MM.1S (cell line): Measurements from ENCODE around the gene KMT2E.

Experiments used
- DNase-seq: peaks from one replicate; pipeline ENCODE4 v3.0.0-alpha.2; 2015
- H2AFZ ChIP-seq: fragments of 300-600 bp; sonication (generic); 2 replicates; pipeline ENCODE4 v1.6.0; 2016; ENCODE audit warnings: antibody characterized with exemption, low read length
- H3F3A ChIP-seq: fragments of 300-600 bp; sonication (generic); 2 replicates; pipeline ENCODE4 v1.6.1; 2016; ENCODE audit warnings: mild to moderate bottlenecking, antibody characterized with exemption, low read length, moderate library complexity, mixed read lengths; ENCODE audit not compliant: insufficient read depth
- H3K27ac ChIP-seq: fragments of 300-600 bp; sonication (generic); 2 replicates; pipeline ENCODE4 v1.5.1; 2016; ENCODE audit warnings: mild to moderate bottlenecking, low read length
- H3K27me3 ChIP-seq: fragments of 300-600 bp; sonication (generic); replicated peaks from 2 replicates; pipeline ENCODE4 v1.6.0; 2016; ENCODE audit warnings: low read length; ENCODE audit not compliant: insufficient read depth
- H3K36me3 ChIP-seq: fragments of 300-600 bp; sonication (generic); replicated peaks from 2 replicates; pipeline ENCODE4 v1.6.1; 2016; ENCODE audit warnings: mild to moderate bottlenecking, low read length, mixed read lengths; ENCODE audit not compliant: insufficient read depth
- H3K4me1 ChIP-seq: fragments of 300-600 bp; sonication (generic); 2 replicates; pipeline ENCODE4 v1.6.1; 2016; ENCODE audit warnings: low read length, mixed read lengths
- H3K4me2 ChIP-seq: fragments of 300-600 bp; sonication (generic); 2 replicates; pipeline ENCODE4 v1.6.0; 2016; ENCODE audit warnings: low read depth, low read length
- H3K4me3 ChIP-seq: fragments of 300-600 bp; sonication (generic); 2 replicates; pipeline ENCODE4 v1.5.1; 2016; ENCODE audit warnings: low read length, mixed read lengths
- H3K79me2 ChIP-seq: fragments of 300-600 bp; sonication (generic); 2 replicates; pipeline ENCODE4 v1.6.1; 2016; ENCODE audit warnings: mixed run types, low read length, mixed read lengths
- H3K9ac ChIP-seq: fragments of 300-600 bp; sonication (generic); 2 replicates; pipeline ENCODE4 v1.6.1; 2016; ENCODE audit warnings: low read length, mixed read lengths
- H3K9me2 ChIP-seq: fragments of 300-600 bp; sonication (generic); replicated peaks from 2 replicates; pipeline ENCODE4 v1.6.1; 2016; ENCODE audit warnings: mild to moderate bottlenecking, low read length, mixed read lengths; ENCODE audit not compliant: insufficient read depth
- H3K9me3 ChIP-seq: fragments of 300-600 bp; sonication (generic); replicated peaks from 2 replicates; pipeline ENCODE4 v1.6.1; 2016; ENCODE audit warnings: mild to moderate bottlenecking, low read length, mixed read lengths; ENCODE audit not compliant: insufficient read depth
- H4K20me1 ChIP-seq: fragments of 300-600 bp; sonication (generic); 2 replicates; pipeline ENCODE4 v1.6.1; 2016; ENCODE audit warnings: mild to moderate bottlenecking, low read length, moderate library complexity, mixed read lengths; ENCODE audit not compliant: insufficient read depth
- CTCF ChIP-seq: fragments of 300-600 bp; sonication (generic); IDR thresholded peaks from 2 replicates; pipeline ENCODE4 v1.5.1; 2016; ENCODE audit warnings: antibody characterized with exemption, low read length, mixed read lengths
- EZH2 ChIP-seq: fragments of 300-600 bp; sonication (generic); optimal IDR thresholded peaks from 2 replicates; pipeline ENCODE3; 2017; ENCODE audit warnings: low read depth, mild to moderate bottlenecking, antibody characterized with exemption, low read length, mixed read lengths
- EZH2phosphoT487 ChIP-seq: fragments of 300-600 bp; sonication (generic); IDR thresholded peaks from 2 replicates; pipeline ENCODE4 v1.6.1; 2018; ENCODE audit warnings: antibody characterized with exemption, low read length

Gene KMT2E

DNA sequence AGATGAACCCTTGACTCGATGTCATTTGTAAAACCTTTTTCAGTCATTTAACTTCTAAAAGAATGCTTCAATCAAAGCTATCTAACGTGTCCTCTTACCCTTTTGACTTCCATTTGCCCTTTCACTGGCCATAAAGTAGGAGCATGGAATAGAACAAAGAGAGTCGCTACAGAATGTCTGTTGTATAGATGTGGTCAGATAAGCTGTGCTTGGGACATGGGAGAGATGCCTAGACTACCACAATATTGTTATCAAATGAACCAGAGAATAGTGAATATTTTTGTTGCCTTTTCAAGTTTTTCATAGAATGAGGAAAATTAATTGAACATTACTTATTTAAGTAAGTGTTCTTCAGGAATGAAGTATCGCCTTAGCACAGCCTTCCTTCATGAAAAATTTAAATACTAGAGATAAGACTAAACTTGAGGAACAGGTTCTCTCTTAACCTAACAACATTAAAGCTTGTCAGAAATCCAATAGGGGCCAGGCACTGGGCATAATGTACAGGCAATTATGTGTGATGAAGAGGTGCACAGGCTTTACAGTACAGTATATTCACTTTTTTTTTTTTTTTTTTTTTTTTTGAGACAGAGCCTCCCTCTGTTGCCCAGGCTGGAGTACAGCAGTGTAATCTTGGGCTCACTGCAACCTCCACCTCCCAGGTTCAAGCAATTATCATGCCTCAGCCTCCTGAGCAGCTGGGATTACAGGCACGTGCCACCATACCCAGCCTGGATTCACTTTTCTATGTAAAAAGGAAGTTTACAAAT lies 7.5 kb upstream of the KMT2E start:
- no peaks in the 10 kb centered on the region for H3K79me2 ChIP-seq
- peaks cover 20% of the 10 kb centered on the region for H4K20me1 ChIP-seq
- no peak overlapping the region for H3K4me2 ChIP-seq
- TF ChIP-seq EZH2 (no peak), CTCF (no peak), EZH2phosphoT487 (no peak)
- H3K27ac ChIP-seq = no peak overlapping the region
- no peak for DNase-seq
- H3K9me3 ChIP-seq = no peaks in the 10 kb centered on the region
- H3F3A ChIP-seq = peaks cover 8% of the 10 kb centered on the region; the same call in 1 of the 2 replicates
- H2AFZ ChIP-seq = no peak overlapping the region
- H3K36me3 ChIP-seq = peaks cover 20% of the 10 kb centered on the region; the same call in 1 of the 2 replicates
- no peak overlapping the region for H3K4me3 ChIP-seq
- no peaks in the 10 kb centered on the region for H3K9me2 ChIP-seq
- H3K9ac ChIP-seq = no peak overlapping the region
- H3K4me1 ChIP-seq = peaks cover 26% of the 10 kb centered on the region
- H3K27me3 ChIP-seq = no peaks in the 10 kb centered on the region

DNA sequence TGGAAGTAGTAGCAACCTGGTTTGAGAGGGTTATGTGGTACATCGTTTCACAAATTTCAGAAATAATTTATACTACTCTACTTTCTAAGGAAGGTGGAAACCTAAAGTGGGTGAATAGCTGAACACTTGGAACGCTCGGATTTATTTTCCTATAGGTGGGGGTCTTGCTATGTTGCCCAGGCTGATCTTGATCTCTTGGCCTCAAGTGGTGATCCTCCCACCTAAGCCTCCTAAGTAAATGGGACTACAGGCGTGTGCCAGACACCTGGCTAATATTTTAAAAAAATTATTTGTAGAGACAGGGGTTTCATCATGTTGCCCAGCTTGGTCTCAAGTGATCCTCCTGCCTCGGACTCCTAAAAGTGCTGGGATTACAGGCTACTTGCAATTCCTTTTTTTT lies 6.7 kb upstream of the KMT2E start:
- Histone ChIP-seq H3F3A (peaks cover 12% of the 10 kb centered on the region; the same call in 1 of the 2 replicates), H3K4me1 (peaks cover 26% of the 10 kb centered on the region), H3K9me2 (no peaks in the 10 kb centered on the region), H3K27ac (no peak overlapping the region), H3K36me3 (peaks cover 18% of the 10 kb centered on the region; the same call in 1 of the 2 replicates), H2AFZ (no peak overlapping the region), H3K4me3 (no peak overlapping the region), H4K20me1 (peaks cover 16% of the 10 kb centered on the region), H3K9ac (no peak overlapping the region), H3K27me3 (no peaks in the 10 kb centered on the region), H3K4me2 (no peak overlapping the region), H3K9me3 (no peaks in the 10 kb centered on the region), H3K79me2 (no peaks in the 10 kb centered on the region)
- DNase-seq = no peak
- TF ChIP-seq EZH2 (no peak), CTCF (no peak), EZH2phosphoT487 (no peak)

DNA sequence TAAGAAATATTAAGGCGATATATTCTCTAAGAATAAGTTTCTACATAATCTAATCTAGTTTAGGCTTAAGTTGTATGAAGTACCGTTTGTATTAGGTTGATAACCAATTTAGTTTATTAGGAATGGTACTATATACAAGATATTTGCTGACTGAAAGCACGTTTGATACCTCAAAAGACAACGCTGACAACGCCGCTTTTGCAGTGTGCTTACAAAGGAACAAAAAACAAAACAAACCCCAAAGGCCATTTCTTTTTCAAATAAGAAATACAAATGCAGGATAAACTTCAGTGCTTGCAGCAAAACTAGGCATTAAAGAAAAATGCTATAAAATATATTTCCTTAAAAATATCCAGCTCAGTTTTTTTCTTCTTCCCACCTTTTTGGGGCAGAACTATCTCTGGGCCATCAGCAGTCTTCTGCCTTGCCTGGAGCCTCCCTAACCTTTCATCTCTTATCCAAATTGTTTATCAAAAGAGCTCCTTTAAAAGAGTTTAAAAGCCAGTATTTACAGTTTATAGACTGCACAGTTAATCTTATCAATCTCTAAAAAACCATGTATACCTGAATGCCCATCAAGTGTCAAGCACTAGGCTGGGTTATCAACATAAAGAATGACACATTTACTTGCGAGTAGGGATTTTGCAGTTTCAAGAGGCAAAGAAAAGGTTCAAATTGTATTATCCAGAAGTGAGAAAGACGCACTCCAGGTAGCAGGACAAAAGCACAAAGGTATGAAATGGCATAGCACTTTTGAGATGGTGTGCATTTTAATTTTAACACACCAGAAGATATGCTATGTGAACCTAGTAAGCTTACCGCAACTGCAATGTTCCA lies 4.1 kb upstream of the KMT2E start:
- Histone ChIP-seq H3K36me3 (peaks cover 15% of the 10 kb centered on the region; the same call in 1 of the 2 replicates), H2AFZ (no peak overlapping the region), H3K9me3 (no peaks in the 10 kb centered on the region), H3K4me3 (0 out of 2 replicates have a peak overlapping the region, but pooled peaks have one; percentile 95), H3K4me1 (peaks cover 19% of the 10 kb centered on the region), H3K79me2 (peaks cover 18% of the 10 kb centered on the region), H3K27ac (no peak overlapping the region), H3F3A (peaks cover 23% of the 10 kb centered on the region), H3K9ac (peak overlapping the region; percentile 99; the same call in 1 of the 2 replicates), H3K9me2 (no peaks in the 10 kb centered on the region), H4K20me1 (peaks cover 4% of the 10 kb centered on the region; the same call in 1 of the 2 replicates), H3K27me3 (no peaks in the 10 kb centered on the region), H3K4me2 (peak overlapping the region; percentile 91; the same call in 1 of the 2 replicates)
- TF ChIP-seq CTCF = no peak
- no peak for TF ChIP-seq EZH2phosphoT487
- TF ChIP-seq EZH2 = no peak
- no peak for DNase-seq
